GM23248 (cell line): Measurements from ENCODE around the gene GOLGA8M. TPM values are rescaled to one million over a fixed set of nuclear protein-coding genes. Genes with fewer than 3 reads are reported as not detected.
"Not testable (repeated sequence)": the region's sequence is repeated elsewhere in the genome, so short reads cannot be mapped to it uniquely, and the experiment has no call there.

ENCODE experiments used
- DNase-seq: peaks from one replicate; pipeline ENCODE4 v3.0.0-alpha.2; 2015
- H2AFZ ChIP-seq: fragments of 200-600 bp; sonication (generic); 2 replicates; pipeline ENCODE4 v1.6.1; 2016; ENCODE audit warnings: antibody characterized with exemption
- H3F3A ChIP-seq: fragments of 200-600 bp; sonication (generic); 2 replicates; pipeline ENCODE4 v1.6.1; 2016; ENCODE audit warnings: mild to moderate bottlenecking, antibody characterized with exemption, mixed run types; ENCODE audit not compliant: insufficient read depth
- H3K27ac ChIP-seq: fragments of 200-600 bp; sonication (generic); 2 replicates; pipeline ENCODE4 v1.5.1; 2016; ENCODE audit warnings: mild to moderate bottlenecking
- H3K27me3 ChIP-seq: fragments of 200-600 bp; sonication (generic); replicated peaks from 2 replicates; pipeline ENCODE4 v1.6.1; 2016; ENCODE audit warnings: mild to moderate bottlenecking; ENCODE audit not compliant: insufficient read depth
- H3K36me3 ChIP-seq: fragments of 200-600 bp; sonication (generic); 2 replicates; pipeline ENCODE4 v1.6.1; 2016; ENCODE audit warnings: low read depth, mild to moderate bottlenecking
- H3K4me1 ChIP-seq: fragments of 200-600 bp; sonication (generic); 2 replicates; pipeline ENCODE4 v1.6.1; 2016; ENCODE audit warnings: mild to moderate bottlenecking; ENCODE audit not compliant: insufficient read depth
- H3K4me2 ChIP-seq: fragments of 200-600 bp; sonication (generic); one replicate; pipeline ENCODE4 v1.6.1; 2016; ENCODE audit warnings: mild to moderate bottlenecking; ENCODE audit not compliant: unreplicated experiment
- H3K4me3 ChIP-seq: fragments of 200-600 bp; sonication (generic); 2 replicates; pipeline ENCODE4 v1.5.1; 2016; ENCODE audit warnings: mild to moderate bottlenecking
- H3K79me2 ChIP-seq: fragments of 200-600 bp; sonication (generic); 2 replicates; pipeline ENCODE4 v1.6.1; 2016; ENCODE audit warnings: mild to moderate bottlenecking; ENCODE audit not compliant: insufficient read depth
- H3K9ac ChIP-seq: fragments of 200-600 bp; sonication (generic); 2 replicates; pipeline ENCODE4 v1.6.1; 2016; ENCODE audit warnings: mild to moderate bottlenecking
- H3K9me2 ChIP-seq: fragments of 200-600 bp; sonication (generic); 2 replicates; pipeline ENCODE4 v1.6.1; 2016; ENCODE audit warnings: mixed run types, mild to moderate bottlenecking, moderate library complexity; ENCODE audit not compliant: insufficient read depth
- H3K9me3 ChIP-seq: fragments of 200-600 bp; sonication (generic); one replicate; pipeline ENCODE4 v1.6.1; 2017; ENCODE audit warnings: low read depth
- H4K20me1 ChIP-seq: fragments of 200-600 bp; sonication (generic); 2 replicates; pipeline ENCODE4 v1.6.0; 2016; ENCODE audit not compliant: insufficient read depth
- WGBS, 2 experiments: methylation state at CpG; one replicate each; pipeline ENCODE4 v1.1.6; 2015 to 2017; ENCODE audit warnings: low lambda C conversion rate in 2 of 2, low coverage in 1 of 2; ENCODE audit errors: missing lambda C conversion rate in 2 of 2; 5-methylcytosine and 5-hydroxymethylcytosine counted together
- in situ Hi-C: fragments of 300-500 bp; cut with MboI; formaldehyde crosslinking; loops from 2 replicates; pipeline ENCODE4 v1.15.0; 2020
- polyA plus RNA-seq: library from polyadenylated mRNA; unstranded; fragments of >200 nt; fragmentation: Nextera tagmentation; extraction: Ambion mirVana; gene quantifications from 2 replicates; pipeline ENCODE4 v1.2.1, GENCODE V29; 2016
- total RNA-seq: library from RNA; depleted of rRNA; stranded (reverse); fragments of >200 nt; shearing (Covaris generic); gene quantifications from 2 replicates; pipeline ENCODE4 v1.2.3, GENCODE V29; 2014; rRNA removed

Gene GOLGA8M, protein sequence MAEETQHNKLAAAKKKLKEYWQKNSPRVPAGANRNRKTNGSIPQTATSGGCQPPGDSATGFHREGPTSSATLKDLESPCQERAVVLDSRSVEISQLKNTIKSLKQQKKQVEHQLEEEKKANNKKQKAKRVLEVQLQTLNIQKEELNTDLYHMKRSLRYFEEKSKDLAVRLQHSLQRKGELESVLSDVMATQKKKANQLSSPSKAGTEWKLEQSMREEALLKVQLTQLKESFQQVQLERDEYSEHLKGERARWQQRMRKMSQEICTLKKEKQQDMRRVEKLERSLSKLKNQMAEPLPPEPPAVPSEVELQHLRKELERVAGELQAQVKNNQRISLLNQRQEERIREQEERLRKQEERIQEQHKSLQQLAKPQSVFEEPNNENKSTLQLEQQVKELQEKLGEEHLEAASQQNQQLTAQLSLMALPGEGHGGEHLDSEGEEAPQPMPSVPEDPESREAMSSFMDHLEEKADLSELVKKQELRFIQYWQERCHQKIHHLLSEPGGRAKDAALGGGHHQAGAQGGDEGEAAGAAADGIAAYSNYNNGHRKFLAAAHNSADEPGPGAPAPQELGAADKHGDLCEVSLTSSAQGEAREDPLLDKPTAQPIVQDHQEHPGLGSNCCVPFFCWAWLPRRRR
- 0.51 TPM in 1 of 2 replicates, not detected in the other for total RNA-seq
- polyA plus RNA-seq, result 0.30 and 0.48 TPM in 2 replicates

DNA sequence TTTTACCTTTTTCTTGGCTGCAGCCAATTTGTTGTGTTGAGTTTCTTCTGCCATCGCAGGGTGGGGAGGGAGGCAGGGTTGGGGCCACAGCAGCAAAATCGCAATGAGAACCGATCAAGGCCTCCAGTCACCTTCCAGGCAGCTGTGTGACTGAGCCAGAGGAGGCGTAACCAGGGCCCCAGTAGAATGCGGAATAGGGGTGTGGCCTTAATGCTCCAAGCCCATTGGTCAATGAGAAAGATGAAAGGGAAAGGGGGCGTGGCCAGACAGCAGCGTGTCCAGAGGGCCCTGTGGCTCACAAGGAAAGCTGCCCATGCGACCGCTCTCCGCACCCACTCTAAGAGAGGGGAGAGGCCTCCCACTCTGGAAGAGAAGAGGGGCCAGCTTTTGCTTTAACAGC is at the start of gene GOLGA8M:
GOLGA8M (minus strand) TSS at position 152 of the 400 bp plus-strand sequence; CDS start at position 54, 98 bp downstream.
- H2AFZ ChIP-seq, H4K20me1 ChIP-seq, H3K79me2 ChIP-seq, H3F3A ChIP-seq, H3K9me3 ChIP-seq, H3K27ac ChIP-seq, H3K4me2 ChIP-seq, DNase-seq, H3K9ac ChIP-seq, H3K4me1 ChIP-seq, H3K27me3 ChIP-seq, H3K9me2 ChIP-seq, H3K4me3 ChIP-seq, in situ Hi-C loops, H3K36me3 ChIP-seq: not testable (repeated sequence)
- WGBS, 2 experiments, result no CpG with 5 or more reads among the region's 10 CpGs

DNA sequence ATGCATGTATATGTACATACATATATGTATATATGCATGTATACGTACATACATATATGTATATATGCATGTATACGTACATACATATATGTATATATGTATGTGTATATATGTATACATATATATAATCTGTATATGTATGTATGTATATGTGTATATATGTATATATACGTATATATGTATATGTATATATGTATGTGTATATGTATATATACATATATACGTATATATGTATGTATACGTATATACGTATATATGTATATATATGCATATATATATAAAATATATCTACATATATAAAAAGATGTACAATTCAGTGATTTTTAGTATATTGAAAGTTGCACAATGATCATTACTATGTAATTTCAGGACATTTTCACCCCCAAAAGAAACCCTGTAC is 30.7 kb upstream of the GOLGA8M start:
- H2AFZ ChIP-seq, H3K27me3 ChIP-seq, H3K4me1 ChIP-seq, H4K20me1 ChIP-seq, DNase-seq, H3K27ac ChIP-seq, H3K4me2 ChIP-seq, H3K9me2 ChIP-seq, in situ Hi-C loops, H3K9me3 ChIP-seq, H3K36me3 ChIP-seq, H3K4me3 ChIP-seq, H3K9ac ChIP-seq, H3F3A ChIP-seq: not testable (repeated sequence)
- whole genome bisulfite sequencing, 2 experiments, result 76 to 82% methylated on average over 6 of the region's 6 CpGs
- peaks cover 19% of the 10 kb centered on the region for H3K79me2 ChIP-seq

DNA sequence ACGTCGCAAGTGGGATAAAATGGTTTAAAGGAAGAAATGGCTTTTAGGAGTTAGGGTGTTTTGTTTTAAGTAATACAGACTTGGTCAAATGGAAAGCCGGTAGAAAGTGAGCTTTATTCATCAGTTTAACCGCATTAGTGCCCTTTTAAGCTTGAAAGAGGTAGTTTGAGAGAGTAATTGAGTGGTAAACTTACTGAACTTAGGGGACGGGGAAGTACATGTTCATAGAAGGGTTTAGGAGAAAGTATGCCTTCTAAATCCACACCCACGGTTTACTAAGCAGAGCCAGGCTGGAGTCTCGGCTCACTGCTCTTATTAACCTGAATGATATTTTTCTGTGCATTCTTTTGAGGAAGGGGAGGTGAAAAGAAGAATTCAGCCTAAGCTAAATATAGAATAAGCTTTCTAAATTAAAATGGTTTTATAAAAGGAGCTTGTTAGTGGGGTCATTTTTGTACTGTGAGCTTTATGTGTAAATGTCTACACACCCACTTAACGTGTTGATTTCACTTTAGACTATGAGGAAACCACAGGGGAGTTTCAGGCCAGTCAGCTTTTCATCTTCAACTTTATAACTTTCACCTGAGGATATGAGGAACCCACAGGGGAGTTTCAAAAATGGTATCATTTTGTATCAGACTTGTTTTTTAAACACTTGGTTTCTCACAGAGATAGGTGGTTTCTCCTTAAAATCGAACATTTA is 26.5 kb upstream of the GOLGA8M start:
- H4K20me1 ChIP-seq, H3K9me2 ChIP-seq, H3K9me3 ChIP-seq, in situ Hi-C loops, H3K36me3 ChIP-seq, H3K27me3 ChIP-seq, H3F3A ChIP-seq, H3K4me1 ChIP-seq: not testable (repeated sequence)
- peak overlapping the region; percentile 77 for H3K27ac ChIP-seq
- peaks cover 19% of the 10 kb centered on the region for H3K79me2 ChIP-seq
- WGBS, 2 experiments, result 12 to 14% methylated on average over 8 to 9 of the region's 9 CpGs
- peak; percentile 3 for DNase-seq
- H2AFZ ChIP-seq, result peak overlapping the region; percentile 76
- H3K4me2 ChIP-seq, result peak overlapping the region; percentile 90
- H3K9ac ChIP-seq, result peak overlapping the region; percentile 84
- peak overlapping the region; percentile 82 for H3K4me3 ChIP-seq

DNA sequence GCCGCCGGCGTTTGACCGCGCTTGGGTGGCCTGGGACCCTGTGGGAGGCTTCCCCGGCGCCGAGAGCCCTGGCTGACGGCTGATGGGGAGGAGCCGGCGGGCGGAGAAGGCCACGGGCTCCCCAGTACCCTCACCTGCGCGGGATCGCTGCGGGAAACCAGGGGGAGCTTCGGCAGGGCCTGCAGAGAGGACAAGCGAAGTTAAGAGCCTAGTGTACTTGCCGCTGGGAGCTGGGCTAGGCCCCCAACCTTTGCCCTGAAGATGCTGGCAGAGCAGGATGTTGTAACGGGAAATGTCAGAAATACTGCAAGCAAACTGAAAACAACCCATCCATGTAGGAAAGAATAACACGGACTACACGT is 26.0 kb upstream of the GOLGA8M start:
- in situ Hi-C loops, H3K4me1 ChIP-seq, H4K20me1 ChIP-seq, H3K9me2 ChIP-seq, H3K36me3 ChIP-seq, H3F3A ChIP-seq, H3K9me3 ChIP-seq, H3K27me3 ChIP-seq, DNase-seq: not testable (repeated sequence)
- Histone ChIP-seq H3K4me2 (peak overlapping the region; percentile 90), H3K79me2 (peaks cover 19% of the 10 kb centered on the region), H3K9ac (peak overlapping the region; percentile 84), H2AFZ (peak overlapping the region; percentile 76), H3K27ac (peak overlapping the region; percentile 77), H3K4me3 (peak overlapping the region; percentile 82)
- WGBS, 2 experiments, result 0% methylated on average over 3 to 6 of the region's 23 CpGs

DNA sequence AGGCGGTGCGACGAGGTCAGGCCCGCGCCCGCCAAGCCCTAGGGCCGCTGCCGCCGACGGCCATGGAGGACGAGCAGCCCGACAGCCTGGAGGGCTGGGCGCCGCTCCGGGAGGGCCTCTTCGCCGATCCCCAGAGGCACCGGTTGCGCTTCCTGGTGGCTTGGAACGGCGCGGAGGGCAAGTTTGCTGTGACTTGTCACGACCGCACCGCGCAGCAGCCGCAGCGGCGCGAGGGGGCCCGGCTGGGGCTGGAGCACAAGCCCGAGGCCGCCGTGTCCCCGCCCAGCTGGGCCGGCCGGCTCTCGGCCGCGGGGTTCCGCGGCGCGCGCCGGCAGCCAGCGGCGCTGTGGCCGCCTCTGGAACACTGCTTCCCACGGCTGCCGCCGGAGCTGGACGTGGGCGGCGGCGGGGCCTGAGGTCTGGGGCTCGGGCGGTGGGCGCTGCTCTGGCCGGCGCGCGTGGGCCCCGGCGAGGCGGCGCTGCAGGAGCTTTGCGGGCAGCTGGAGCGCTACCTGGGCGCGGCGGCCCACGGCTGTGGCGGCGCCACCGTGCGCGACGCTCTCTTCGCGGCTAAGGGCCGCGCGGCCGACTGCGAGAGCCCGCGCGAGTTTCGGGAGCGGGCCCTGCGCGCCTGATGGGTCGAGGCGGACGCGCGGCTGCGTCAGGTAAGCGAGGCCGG is 25.4 kb upstream of the GOLGA8M start:
- Histone ChIP-seq H3K27ac (peak overlapping the region; percentile 73), H3K9ac (peak overlapping the region; percentile 84), H2AFZ (peak overlapping the region; percentile 92), H3K79me2 (peaks cover 19% of the 10 kb centered on the region), H3K4me3 (peak overlapping the region; percentile 76), H3K4me2 (peak overlapping the region; percentile 77)
- 0 to 1% methylated on average over 22 to 43 of the region's 101 CpGs for WGBS, 2 experiments
- H3K27me3 ChIP-seq, H4K20me1 ChIP-seq, in situ Hi-C loops, H3F3A ChIP-seq, H3K9me3 ChIP-seq, H3K9me2 ChIP-seq, H3K4me1 ChIP-seq, H3K36me3 ChIP-seq: not testable (repeated sequence)
- DNase-seq, result peak; percentile 51

DNA sequence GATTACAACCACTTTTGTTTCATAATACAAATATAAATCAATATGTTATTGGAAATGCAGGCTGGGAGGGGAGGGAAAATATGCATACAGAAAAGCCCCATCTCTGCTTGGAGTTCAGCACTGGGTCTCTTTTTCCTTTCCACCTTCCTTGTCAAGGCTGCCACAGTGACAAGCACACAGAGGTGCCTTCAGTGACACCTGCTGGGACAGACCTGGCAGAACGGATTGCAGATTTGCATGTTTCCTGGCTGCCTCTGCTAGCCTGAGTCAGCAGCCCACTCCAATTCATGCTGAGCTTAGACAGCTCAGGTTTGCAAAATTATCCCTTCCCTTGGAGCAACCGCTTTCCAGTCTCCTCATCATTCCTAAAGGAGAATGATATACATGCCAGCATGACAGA is 15.8 kb upstream of the GOLGA8M start:
- H3K4me2 ChIP-seq, H3K9me3 ChIP-seq, in situ Hi-C loops, H3K9me2 ChIP-seq, H2AFZ ChIP-seq, H3K4me3 ChIP-seq, H3K27me3 ChIP-seq, H3F3A ChIP-seq, H4K20me1 ChIP-seq, H3K36me3 ChIP-seq, H3K27ac ChIP-seq, H3K4me1 ChIP-seq, H3K79me2 ChIP-seq, H3K9ac ChIP-seq: not testable (repeated sequence)
- peak; percentile 4 for DNase-seq
- 62 to 72% methylated on average over 2 of the region's 2 CpGs for WGBS, 2 experiments

DNA sequence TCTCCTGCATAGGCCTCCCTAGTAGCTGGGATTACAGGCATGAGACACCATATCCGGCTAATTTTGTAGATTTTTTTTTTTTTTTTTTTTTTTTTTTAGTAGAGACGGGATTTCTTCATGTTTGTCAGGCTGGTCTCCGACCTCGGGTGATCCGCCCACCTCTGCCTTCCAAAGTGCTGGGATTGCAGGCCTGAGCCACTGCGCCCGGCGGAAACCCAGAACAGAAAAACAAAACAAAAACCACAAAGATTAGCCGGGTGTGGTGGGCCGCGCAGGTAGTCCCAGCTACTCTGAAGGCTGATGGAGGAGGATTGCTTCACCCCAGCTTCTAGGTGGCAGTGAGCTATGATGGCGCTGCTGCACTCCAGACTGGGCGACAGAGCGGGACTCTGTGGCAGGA is 14.8 kb upstream of the GOLGA8M start:
- H3K4me1 ChIP-seq, H2AFZ ChIP-seq, H3K9me2 ChIP-seq, H3K9ac ChIP-seq, in situ Hi-C loops, H4K20me1 ChIP-seq, H3K4me3 ChIP-seq, H3K79me2 ChIP-seq, H3K27me3 ChIP-seq, H3K4me2 ChIP-seq, H3K36me3 ChIP-seq, H3F3A ChIP-seq, H3K9me3 ChIP-seq, DNase-seq, H3K27ac ChIP-seq: not testable (repeated sequence)
- 93 to 96% methylated on average over 12 to 14 of the region's 14 CpGs for WGBS, 2 experiments
